LNCAP (cell line): ENCODE data around the gene ZG16B.

Experiments used
- TF ChIP-seq, protein P1 (sequence below): fragments of 450-650 bp; IDR thresholded peaks from 2 replicates; pipeline ENCODE4 v1.5.1; 2017; ENCODE audit warnings: mild to moderate bottlenecking

ZG16B gene

DNA sequence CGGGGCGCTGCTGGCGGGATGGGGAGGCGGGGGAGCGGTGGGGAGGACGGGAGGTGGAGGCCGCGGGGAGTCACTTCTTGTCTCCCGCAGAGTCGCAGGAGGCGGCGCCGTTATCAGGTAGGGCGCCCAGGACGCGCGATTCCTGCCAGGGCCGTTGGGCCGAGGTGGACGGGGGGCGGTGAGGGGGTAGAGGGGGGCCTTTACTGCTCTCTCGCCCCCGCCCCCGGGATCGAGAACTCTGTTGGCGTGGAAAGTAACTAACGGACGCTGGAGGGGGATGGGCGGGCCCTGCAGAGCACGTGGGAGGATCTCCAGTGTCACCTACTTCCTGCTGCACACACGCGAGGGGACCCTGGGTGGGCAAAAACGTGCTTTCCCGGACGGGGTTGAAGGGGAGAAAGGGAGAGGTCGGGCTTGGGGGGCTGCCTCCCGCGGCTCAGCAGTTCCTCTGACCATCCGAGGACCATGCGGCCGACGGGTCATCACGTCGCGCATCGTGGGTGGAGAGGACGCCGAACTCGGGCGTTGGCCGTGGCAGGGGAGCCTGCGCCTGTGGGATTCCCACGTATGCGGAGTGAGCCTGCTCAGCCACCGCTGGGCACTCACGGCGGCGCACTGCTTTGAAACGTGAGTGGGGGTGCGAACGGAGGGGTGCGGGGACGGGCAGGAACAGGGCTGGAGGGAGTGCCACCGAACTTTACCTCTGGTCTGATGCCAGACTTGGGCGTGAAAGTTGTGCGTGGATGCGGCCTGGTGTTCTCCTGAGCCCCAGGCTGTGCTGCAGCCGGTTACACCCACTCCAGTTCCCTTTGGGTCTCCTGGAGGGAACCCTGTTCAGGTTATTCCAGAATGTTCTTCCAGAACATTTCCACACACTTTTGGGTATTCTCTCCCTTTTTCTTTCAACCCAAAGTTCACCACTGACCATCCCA is 12.5 kb upstream of the ZG16B start:
- TF ChIP-seq, protein P1, sequence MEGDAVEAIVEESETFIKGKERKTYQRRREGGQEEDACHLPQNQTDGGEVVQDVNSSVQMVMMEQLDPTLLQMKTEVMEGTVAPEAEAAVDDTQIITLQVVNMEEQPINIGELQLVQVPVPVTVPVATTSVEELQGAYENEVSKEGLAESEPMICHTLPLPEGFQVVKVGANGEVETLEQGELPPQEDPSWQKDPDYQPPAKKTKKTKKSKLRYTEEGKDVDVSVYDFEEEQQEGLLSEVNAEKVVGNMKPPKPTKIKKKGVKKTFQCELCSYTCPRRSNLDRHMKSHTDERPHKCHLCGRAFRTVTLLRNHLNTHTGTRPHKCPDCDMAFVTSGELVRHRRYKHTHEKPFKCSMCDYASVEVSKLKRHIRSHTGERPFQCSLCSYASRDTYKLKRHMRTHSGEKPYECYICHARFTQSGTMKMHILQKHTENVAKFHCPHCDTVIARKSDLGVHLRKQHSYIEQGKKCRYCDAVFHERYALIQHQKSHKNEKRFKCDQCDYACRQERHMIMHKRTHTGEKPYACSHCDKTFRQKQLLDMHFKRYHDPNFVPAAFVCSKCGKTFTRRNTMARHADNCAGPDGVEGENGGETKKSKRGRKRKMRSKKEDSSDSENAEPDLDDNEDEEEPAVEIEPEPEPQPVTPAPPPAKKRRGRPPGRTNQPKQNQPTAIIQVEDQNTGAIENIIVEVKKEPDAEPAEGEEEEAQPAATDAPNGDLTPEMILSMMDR = no peak

DNA sequence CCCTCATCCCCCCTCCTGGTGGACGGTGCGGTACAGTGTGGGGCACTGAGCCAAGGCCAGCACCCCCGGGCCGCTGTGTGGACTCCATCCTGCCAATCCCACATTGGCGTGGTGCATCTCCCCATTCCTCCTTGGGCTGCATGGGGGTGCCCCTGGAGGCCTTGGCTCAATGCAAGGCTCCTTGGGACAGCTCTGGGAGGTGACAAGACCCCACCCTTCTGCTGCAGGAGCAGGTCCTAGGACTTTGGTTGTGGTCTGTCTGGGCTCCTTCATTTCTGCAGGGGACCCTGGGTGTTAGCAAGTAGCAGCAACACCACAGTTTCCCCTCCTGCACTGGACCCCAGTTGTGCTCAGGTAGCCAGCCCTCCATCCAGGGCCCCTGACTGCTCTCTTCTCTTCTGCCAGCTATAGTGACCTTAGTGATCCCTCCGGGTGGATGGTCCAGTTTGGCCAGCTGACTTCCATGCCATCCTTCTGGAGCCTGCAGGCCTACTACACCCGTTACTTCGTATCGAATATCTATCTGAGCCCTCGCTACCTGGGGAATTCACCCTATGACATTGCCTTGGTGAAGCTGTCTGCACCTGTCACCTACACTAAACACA is 11.7 kb upstream of the ZG16B start:
- TF ChIP-seq, protein P1 = no peak

DNA sequence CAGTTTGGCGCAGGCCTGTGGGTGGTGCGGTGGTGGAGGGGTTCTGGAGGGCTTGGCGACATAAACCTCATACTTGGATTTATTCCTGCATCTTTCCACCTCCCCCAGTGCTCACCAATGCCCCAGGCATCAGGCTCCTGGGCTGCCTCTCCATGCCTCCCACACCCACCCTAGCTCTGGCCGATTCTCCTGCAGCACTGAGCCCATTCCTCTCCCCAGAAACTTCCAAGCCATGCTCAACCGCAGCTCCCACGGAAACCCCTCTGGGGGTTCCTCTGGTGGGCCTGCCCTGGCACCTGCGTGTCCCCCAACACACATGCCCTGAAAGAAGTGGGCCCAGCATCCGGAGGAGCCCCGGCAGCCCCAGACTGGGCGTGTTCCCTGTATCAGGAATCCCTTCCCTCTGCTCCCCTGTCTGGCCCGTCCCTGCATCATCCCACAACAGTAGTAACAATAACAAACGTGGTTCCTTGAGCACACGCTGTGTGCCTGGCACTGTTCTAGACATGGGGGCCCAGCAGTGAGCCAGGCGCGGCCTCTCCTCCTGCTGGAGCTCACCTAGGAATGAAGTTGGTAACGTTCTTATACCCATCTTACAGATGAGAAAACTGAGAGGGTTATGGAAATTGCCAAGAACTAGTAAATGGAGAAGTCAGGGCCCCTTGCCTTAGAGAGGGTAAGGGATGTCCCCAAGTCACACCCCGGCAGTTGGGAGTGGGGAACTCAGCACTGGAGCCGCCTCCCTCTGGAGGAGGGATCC is 10.7 kb upstream of the ZG16B start:
- TF ChIP-seq, protein P1 = no peak

DNA sequence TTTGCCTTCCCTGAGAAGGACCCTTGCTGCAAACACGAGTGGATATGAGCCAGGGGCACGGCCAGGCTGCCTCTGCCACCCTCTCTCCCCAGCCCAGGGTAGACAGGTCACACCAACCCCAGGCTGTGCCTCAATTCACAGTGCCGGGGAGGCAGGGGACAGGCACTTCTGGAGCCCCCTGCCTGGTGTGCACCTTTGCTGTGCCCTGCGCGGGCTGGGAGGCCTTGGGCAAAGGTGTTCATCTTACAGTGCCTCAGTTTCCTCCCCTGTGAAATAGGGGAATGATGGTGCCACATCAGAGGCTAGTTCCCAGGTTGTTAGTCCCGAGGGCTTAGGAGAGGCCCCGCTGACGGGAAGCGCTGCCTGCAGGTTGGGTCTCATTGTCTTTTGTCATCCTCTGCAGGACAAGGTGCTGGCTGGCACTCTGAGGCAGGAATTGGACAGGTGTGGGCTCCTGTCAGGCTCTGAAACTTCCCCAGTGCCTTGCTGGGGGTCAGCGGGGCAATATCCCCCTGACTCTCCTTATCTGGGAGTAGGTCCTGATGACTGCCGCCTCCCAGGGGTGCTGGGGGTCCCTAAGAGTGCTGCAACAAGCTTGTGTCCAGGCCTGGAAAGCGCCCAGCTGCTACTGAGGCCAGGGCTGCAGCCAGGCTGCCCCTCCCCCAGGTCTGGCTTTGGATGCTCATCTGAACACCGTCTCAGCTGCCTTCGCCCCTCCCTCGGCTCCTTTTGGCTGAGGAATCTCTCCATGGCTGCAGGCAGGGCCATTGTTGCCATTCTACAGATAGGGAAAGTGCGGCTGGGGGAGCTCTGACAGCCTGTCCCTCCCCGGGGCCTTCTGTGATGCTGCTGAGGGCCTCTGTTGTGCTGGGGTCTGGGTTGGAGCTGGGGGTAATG is 9.9 kb upstream of the ZG16B start:
- TF ChIP-seq, protein P1 = no peak

DNA sequence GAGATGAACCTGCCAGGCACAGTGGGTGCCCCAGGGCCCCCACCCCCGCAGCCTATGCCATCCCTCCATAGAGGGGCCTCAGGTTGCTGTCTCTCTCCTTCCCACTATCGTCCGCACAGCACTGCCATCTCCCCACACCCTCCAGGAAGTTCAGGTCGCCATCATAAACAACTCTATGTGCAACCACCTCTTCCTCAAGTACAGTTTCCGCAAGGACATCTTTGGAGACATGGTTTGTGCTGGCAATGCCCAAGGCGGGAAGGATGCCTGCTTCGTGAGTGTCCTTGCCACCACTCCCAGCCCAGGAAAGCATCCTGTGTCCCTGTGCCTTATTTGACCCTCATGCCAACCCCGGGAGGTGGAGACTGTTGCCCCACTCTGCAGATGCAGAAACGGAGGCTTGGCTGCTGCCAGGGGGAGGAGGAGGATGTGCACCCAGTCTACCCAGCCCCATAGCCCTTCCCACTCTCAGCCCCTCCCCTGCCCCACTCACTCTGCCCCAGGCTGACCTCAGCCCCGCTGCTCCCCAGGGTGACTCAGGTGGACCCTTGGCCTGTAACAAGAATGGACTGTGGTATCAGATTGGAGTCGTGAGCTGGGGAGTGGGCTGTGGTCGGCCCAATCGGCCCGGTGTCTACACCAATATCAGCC is 9.1 kb upstream of the ZG16B start:
- TF ChIP-seq, protein P1 = no peak

DNA sequence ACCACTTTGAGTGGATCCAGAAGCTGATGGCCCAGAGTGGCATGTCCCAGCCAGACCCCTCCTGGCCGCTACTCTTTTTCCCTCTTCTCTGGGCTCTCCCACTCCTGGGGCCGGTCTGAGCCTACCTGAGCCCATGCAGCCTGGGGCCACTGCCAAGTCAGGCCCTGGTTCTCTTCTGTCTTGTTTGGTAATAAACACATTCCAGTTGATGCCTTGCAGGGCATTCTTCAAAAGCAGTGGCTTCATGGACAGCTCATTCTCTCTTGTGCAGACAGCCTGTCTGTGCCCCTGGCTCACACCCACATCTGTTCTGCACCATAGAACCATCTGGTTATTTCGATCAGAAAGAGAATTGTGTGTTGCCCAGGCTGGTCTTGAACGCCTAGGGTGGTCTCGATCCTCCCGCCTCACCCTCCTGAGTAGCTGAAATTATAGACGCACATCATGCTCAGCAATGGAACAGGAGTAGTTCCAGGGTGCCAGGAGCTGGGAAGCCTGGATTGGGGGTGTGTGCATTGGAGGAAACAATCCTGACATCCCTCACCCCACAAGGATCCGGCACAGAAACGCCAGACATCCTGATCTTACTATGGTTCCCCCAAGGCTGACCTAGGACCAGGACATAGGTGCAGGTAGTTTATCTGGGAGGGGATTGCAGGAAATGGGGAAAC is 8.5 kb upstream of the ZG16B start:
- TF ChIP-seq, protein P1 = no peak
